Upper lobe of right lung (tissue), 1 donor: ENCODE measurements around the gene TM9SF3. TPM values are rescaled to one million over a fixed set of nuclear protein-coding genes. Genes with fewer than 3 reads are reported as not detected.

ENCODE experiments used
- ATAC-seq: fragments of 200-7000 bp; cut with Tn5 transposase; one replicate; pipeline ENCODE4 v1.9.1; 2020; ENCODE audit warnings: mild to moderate bottlenecking, moderate library complexity
- DNase-seq: peaks from one replicate; pipeline ENCODE4 v3.0.0-alpha.2; 2020
- H3K27ac ChIP-seq: fragments of 200-600 bp; one replicate; pipeline ENCODE4 v1.8.0; 2022
- H3K27me3 ChIP-seq: fragments of 200-600 bp; one replicate; pipeline ENCODE4 v1.8.0; 2022; ENCODE audit warnings: mild to moderate bottlenecking
- H3K36me3 ChIP-seq: fragments of 200-600 bp; one replicate; pipeline ENCODE4 v1.8.0; 2022
- H3K4me1 ChIP-seq: fragments of 200-600 bp; one replicate; pipeline ENCODE4 v1.8.0; 2022
- H3K4me3 ChIP-seq: fragments of 200-600 bp; one replicate; pipeline ENCODE4 v1.8.0; 2022; ENCODE audit warnings: mild to moderate bottlenecking
- H3K9me3 ChIP-seq: fragments of 200-600 bp; one replicate; pipeline ENCODE4 v1.8.0; 2022
- intact Hi-C: fragments of 100-400 bp; cut with DNase I; formaldehyde crosslinking; loops from one replicate; pipeline ENCODE4 v1.11.0; 2022
- total RNA-seq: library from RNA; stranded (reverse); fragmentation: NEBNext Ultra II Directional; extraction: Animal tissue kit (Norgen Biotek cat#: 25700); gene quantifications from one replicate; pipeline ENCODE4 v1.2.1, GENCODE V29; 2021
- TF ChIP-seq, protein P1 (sequence below): fragments of 200-600 bp; IDR thresholded peaks from one replicate; pipeline ENCODE4 v1.8.0; 2022; ENCODE audit warnings: antibody characterized with exemption
- donor health status: DM: no; HTN: yes; CAD: no; lungs with severe emphysema.

Gene TM9SF3
- total RNA-seq, 1 donor from 2014 or later = 123 TPM

GRCh38 chr10:96616961-96617360, 30.1 kb upstream of the TM9SF3 start:
- DNase-seq (no peak), ATAC-seq (no peak)
- H3K4me3 ChIP-seq = no peak overlapping the region
- H3K27me3 ChIP-seq = no peaks in the 10 kb centered on the region
- TF ChIP-seq, protein P1, sequence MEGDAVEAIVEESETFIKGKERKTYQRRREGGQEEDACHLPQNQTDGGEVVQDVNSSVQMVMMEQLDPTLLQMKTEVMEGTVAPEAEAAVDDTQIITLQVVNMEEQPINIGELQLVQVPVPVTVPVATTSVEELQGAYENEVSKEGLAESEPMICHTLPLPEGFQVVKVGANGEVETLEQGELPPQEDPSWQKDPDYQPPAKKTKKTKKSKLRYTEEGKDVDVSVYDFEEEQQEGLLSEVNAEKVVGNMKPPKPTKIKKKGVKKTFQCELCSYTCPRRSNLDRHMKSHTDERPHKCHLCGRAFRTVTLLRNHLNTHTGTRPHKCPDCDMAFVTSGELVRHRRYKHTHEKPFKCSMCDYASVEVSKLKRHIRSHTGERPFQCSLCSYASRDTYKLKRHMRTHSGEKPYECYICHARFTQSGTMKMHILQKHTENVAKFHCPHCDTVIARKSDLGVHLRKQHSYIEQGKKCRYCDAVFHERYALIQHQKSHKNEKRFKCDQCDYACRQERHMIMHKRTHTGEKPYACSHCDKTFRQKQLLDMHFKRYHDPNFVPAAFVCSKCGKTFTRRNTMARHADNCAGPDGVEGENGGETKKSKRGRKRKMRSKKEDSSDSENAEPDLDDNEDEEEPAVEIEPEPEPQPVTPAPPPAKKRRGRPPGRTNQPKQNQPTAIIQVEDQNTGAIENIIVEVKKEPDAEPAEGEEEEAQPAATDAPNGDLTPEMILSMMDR = no peak
- no peaks in the 10 kb centered on the region for H3K9me3 ChIP-seq
- no peak overlapping the region for H3K27ac ChIP-seq
- H3K36me3 ChIP-seq = no peaks in the 10 kb centered on the region
- intact Hi-C loops = no loop called here
- H3K4me1 ChIP-seq = no peaks in the 10 kb centered on the region

DNA sequence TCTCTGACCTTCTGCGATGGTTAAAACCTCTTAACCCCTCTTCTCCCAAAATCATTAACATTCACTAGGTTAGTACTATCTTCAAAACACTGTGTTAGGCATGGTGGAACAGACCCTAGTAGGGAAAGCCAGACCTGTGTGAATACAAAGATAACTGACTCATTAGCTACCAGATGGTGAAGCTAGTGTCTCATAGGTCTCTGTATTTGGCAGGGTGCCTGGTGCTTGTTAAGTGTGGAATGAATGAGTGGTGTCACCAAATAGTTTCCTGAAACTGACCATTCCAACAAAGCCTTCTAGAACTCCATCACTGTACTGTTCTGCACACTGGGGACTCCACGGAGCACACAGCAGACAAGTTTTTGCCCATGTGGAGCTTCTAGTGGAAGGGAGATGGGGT, 27.7 kb upstream of the TM9SF3 start:
- Histone ChIP-seq H3K27me3 (no peaks in the 10 kb centered on the region), H3K27ac (no peak overlapping the region), H3K4me3 (no peak overlapping the region), H3K9me3 (no peaks in the 10 kb centered on the region), H3K4me1 (no peaks in the 10 kb centered on the region), H3K36me3 (no peaks in the 10 kb centered on the region)
- intact Hi-C loops = no loop called here
- ATAC-seq (no peak), DNase-seq (no peak)
- TF ChIP-seq, protein P1 = no peak

DNA sequence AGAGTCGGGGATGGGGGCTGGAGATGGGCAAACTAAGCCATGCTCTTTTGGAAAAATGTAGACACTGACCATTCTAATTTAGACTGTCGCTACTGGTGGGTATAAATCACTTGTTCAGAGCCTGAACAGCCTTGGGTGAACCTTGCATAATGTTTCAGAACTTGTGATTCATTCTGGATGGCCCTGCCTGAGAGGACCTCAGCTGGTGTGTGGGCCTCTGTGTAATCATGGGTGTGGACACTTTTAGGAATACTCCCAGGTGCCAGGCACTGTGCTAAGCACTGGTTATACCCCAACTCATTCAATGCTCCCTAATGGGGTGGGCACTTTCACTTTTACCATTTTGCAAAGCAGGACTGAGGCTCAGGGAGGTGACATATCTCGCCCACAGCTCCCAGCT, 26.8 kb upstream of the TM9SF3 start:
- no peaks in the 10 kb centered on the region for H3K36me3 ChIP-seq
- no peak for DNase-seq
- H3K4me1 ChIP-seq = no peaks in the 10 kb centered on the region
- no peaks in the 10 kb centered on the region for H3K27me3 ChIP-seq
- intact Hi-C loops = no loop called here
- TF ChIP-seq, protein P1 = no peak
- ATAC-seq = no peak
- no peak overlapping the region for H3K27ac ChIP-seq
- H3K4me3 ChIP-seq = no peak overlapping the region
- H3K9me3 ChIP-seq = no peaks in the 10 kb centered on the region

DNA sequence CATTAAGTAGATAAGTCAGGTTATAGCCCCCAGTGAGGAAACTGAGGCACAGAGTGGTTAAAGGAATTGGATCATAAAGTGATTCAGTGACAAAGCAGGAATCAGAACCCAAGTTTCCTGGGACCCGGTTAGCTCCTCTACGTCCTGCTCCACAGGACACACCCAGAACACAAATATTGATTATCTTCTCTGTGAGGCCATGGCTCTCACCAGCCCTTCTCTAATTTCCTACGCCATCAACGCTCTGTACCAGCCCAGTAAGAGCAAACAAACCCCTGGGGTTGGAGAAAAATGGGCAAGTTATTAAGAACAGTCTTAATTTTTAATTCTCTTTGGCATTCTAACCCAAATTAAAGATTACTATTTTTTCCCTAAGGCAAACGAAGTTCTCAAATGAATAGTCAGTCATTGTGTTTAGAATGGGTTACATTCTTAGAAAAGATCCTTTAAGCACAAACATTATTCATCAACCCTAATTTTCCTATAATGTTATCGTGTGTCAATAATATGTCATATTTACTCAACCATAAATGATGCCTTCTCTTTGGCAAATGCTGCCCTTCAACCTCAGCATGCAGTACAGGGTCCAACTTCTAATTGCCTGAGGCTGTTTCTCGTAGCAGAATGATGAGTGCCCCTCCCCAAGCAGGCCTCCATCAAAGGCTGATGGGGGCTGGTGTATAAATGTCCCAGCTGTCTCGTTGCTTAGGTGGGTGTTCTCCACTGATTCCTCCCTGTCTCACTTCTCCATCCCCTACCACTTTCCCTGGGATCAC, 25.4 kb upstream of the TM9SF3 start:
- TF ChIP-seq, protein P1 = no peak
- intact Hi-C loops = no loop called here
- H3K27ac ChIP-seq = no peak overlapping the region
- no peaks in the 10 kb centered on the region for H3K4me1 ChIP-seq
- no peak for ATAC-seq
- no peaks in the 10 kb centered on the region for H3K9me3 ChIP-seq
- no peak overlapping the region for H3K4me3 ChIP-seq
- no peaks in the 10 kb centered on the region for H3K27me3 ChIP-seq
- no peaks in the 10 kb centered on the region for H3K36me3 ChIP-seq
- DNase-seq = no peak

DNA sequence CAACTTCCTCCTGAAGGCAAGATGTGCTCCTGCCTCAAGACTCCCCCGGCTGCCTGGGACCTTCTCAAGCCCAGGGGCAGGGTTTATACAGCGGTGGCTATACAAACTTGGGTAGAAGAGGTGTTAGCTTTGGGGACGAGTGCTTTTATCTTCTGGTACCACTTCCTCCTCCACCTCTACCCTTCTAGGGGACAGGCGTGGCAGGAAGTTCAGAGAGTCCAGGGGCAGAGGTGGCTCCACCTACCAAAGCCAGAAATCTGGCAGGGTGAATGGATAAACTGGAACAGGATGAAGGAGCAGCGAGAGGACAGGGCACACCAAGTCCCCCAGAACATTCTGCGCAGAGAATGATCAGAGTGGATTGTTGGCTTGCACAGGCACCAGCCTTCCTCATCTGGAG, 24.0 kb upstream of the TM9SF3 start:
- H3K4me3 ChIP-seq = no peak overlapping the region
- DNase-seq = no peak
- ATAC-seq = no peak
- H3K9me3 ChIP-seq = no peaks in the 10 kb centered on the region
- no peaks in the 10 kb centered on the region for H3K27me3 ChIP-seq
- TF ChIP-seq, protein P1 = no peak
- no peaks in the 10 kb centered on the region for H3K4me1 ChIP-seq
- no peaks in the 10 kb centered on the region for H3K36me3 ChIP-seq
- intact Hi-C loops = no loop called here
- no peak overlapping the region for H3K27ac ChIP-seq
